Fibroblast of lung (primary cell): ENCODE measurements around the gene OR6T1.

Experiments used
- EZH2 ChIP-seq: IDR thresholded peaks from 2 replicates; pipeline ENCODE4 v1.5.1; 2012; ENCODE audit warnings: low read length, control low read depth, mild to moderate bottlenecking; ENCODE audit errors: missing control alignments
- TF ChIP-seq, protein P1 (sequence below), 2 donors: IDR thresholded peaks in 1 of 2; conservative IDR thresholded peaks in 1 of 2; 1 replicate in 1 of 2; 2 replicates in 1 of 2; pipeline ENCODE4 v1.5.1; 2011 to 2012; ENCODE audit warnings: low read length in 2 of 2, control low read depth in 1 of 2, inconsistent platforms in 1 of 2, low read depth in 1 of 2, mild to moderate bottlenecking in 1 of 2

DNA sequence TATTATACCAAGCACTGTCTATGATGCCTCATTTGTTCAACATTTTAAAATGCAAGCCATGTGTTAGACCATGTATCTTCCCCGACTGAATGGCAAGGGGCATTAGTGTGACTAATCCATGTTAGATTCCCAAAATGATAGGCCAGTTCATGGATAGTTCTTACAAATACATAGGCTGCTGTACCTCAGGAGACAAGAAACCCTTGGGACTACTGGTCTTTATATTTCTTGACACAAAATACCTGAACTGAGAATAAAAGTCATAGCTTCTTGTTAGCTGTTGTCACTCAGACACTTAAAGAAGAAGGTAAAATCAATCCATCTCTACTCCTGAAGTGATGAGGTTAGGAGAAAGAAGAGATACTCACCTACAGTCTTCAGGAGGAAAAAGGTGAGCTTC, 41.8 kb downstream of the OR6T1 start, which contains the start of gene OR8D4:
- TF ChIP-seq, protein P1, sequence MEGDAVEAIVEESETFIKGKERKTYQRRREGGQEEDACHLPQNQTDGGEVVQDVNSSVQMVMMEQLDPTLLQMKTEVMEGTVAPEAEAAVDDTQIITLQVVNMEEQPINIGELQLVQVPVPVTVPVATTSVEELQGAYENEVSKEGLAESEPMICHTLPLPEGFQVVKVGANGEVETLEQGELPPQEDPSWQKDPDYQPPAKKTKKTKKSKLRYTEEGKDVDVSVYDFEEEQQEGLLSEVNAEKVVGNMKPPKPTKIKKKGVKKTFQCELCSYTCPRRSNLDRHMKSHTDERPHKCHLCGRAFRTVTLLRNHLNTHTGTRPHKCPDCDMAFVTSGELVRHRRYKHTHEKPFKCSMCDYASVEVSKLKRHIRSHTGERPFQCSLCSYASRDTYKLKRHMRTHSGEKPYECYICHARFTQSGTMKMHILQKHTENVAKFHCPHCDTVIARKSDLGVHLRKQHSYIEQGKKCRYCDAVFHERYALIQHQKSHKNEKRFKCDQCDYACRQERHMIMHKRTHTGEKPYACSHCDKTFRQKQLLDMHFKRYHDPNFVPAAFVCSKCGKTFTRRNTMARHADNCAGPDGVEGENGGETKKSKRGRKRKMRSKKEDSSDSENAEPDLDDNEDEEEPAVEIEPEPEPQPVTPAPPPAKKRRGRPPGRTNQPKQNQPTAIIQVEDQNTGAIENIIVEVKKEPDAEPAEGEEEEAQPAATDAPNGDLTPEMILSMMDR (conservative IDR thresholded peaks at IDR 0.05 in 1 of 2, IDR thresholded peaks at IDR 0.05 in 1 of 2; ENCODE audit: low read depth in 1 of 2, low read length in 2 of 2) = no peak
- no peak for TF ChIP-seq EZH2
